Fibroblast of the aortic adventitia (primary cell): Measurements from ENCODE around the gene AGFG1. TPM values are rescaled to one million over a fixed set of nuclear protein-coding genes. Genes with fewer than 3 reads are reported as not detected.

ENCODE experiments used
- DNase-seq: peaks from one replicate; pipeline ENCODE4 v3.0.0-alpha.2; 2010; ENCODE audit warnings: low read depth
- H3K4me3 ChIP-seq: 2 replicates; pipeline ENCODE4 v1.5.1; 2011; ENCODE audit warnings: low read depth, mild to moderate bottlenecking, control low read depth, low read length, moderate library complexity
- CTCF ChIP-seq: IDR thresholded peaks from 2 replicates; pipeline ENCODE4 v1.5.1; 2011; ENCODE audit warnings: mild to moderate bottlenecking, low read length, control low read depth, inconsistent platforms; ENCODE audit not compliant: insufficient read depth
- total RNA-seq: library from RNA; depleted of rRNA; stranded (reverse); fragments of >200 nt; gene quantifications from 2 replicates; pipeline ENCODE4 v1.2.3, GENCODE V29; 2012; ENCODE audit warnings: low replicate concordance

Gene AGFG1
- total RNA-seq, 1 donor = 81.3 TPM

GRCh38 chr2:227488045-227488444 lies 16.1 kb downstream of the AGFG1 start:
- H3K4me3 ChIP-seq = no peak overlapping the region
- TF ChIP-seq CTCF = no peak
- DNase-seq = no peak

GRCh38 chr2:227491386-227491785 lies 19.4 kb downstream of the AGFG1 start:
- DNase-seq = no peak
- H3K4me3 ChIP-seq = no peak overlapping the region
- no peak for TF ChIP-seq CTCF

- no peak for DNase-seq
- H3K4me3 ChIP-seq = no peak overlapping the region
- no peak for TF ChIP-seq CTCF
These were observed 21.6 kb downstream of the AGFG1 start for GRCh38 chr2:227493524-227493923.

- DNase-seq = no peak
- no peak overlapping the region for H3K4me3 ChIP-seq
- no peak for TF ChIP-seq CTCF
These were observed 25.2 kb downstream of the AGFG1 start for GRCh38 chr2:227497158-227497557.

GRCh38 chr2:227499627-227500300 lies 27.8 kb downstream of the AGFG1 start:
- no peak for TF ChIP-seq CTCF
- H3K4me3 ChIP-seq = no peak overlapping the region
- DNase-seq = no peak

- TF ChIP-seq CTCF = no peak
- no peak for DNase-seq
These were observed 28.3 kb downstream of the AGFG1 start for GRCh38 chr2:227500301-227500630.

More at GRCh38 chr2:227500301-227500630, 28.3 kb downstream of the AGFG1 start:
- no peak overlapping the region for H3K4me3 ChIP-seq
